Measurements from ENCODE around the gene OPCML. TPM values are rescaled to one million over a fixed set of nuclear protein-coding genes. Genes with fewer than 3 reads are reported as not detected.

The OPCML gene
- total RNA-seq, 2 experiments from 2014 or later: not detected

- H3K9me3 Mint-ChIP-seq (ENCODE audit: low read depth): peaks cover 2% of the 10 kb centered on the region
- H3K4me3 Mint-ChIP-seq: no peak overlapping the region
- DNase-seq: no peak
- no peak for ATAC-seq
- ChIA-PET POLR2A (no interaction called here), CTCF (no interaction called here)
- no peaks in the 10 kb centered on the region for H3K36me3 Mint-ChIP-seq (ENCODE audit: low read depth)
- H3K27me3 Mint-ChIP-seq: peaks cover 2% of the 10 kb centered on the region
- intact Hi-C loops (cut with DNase I, micrococcal nuclease): no loop called here
- no peaks in the 10 kb centered on the region for H3K4me1 Mint-ChIP-seq
- no peak overlapping the region for H3K27ac Mint-ChIP-seq
These were observed 991.7 kb downstream of the OPCML start for GRCh38 chr11:132540581-132540980.

- Mint-ChIP-seq H3K27me3 (peaks cover 2% of the 10 kb centered on the region), H3K27ac (no peak overlapping the region), H3K4me3 (no peak overlapping the region), H3K36me3 (ENCODE audit: low read depth) (no peaks in the 10 kb centered on the region), H3K4me1 (no peaks in the 10 kb centered on the region), H3K9me3 (ENCODE audit: low read depth) (peaks cover 2% of the 10 kb centered on the region)
- ChIA-PET CTCF (interaction anchor here (0.5 kb wide), 1 partner anchor 222 kb away, joined by 3 read pairs; no protein-coding TSS in a partner anchor), POLR2A (no interaction called here)
- DNase-seq: no peak
- no peak for ATAC-seq
- intact Hi-C loops (cut with DNase I, micrococcal nuclease): no loop called here
These were observed 992.5 kb downstream of the OPCML start for GRCh38 chr11:132539590-132540368.

GRCh38 chr11:132538642-132539041 is 993.7 kb downstream of the OPCML start:
- Mint-ChIP-seq H3K27me3 (peaks cover 2% of the 10 kb centered on the region), H3K27ac (no peak overlapping the region), H3K9me3 (ENCODE audit: low read depth) (peaks cover 2% of the 10 kb centered on the region), H3K4me3 (no peak overlapping the region), H3K36me3 (ENCODE audit: low read depth) (no peaks in the 10 kb centered on the region), H3K4me1 (no peaks in the 10 kb centered on the region)
- intact Hi-C loops (cut with DNase I, micrococcal nuclease): no loop called here
- DNase-seq (no peak), ATAC-seq (no peak)
- POLR2A ChIA-PET: no interaction called here
- CTCF ChIA-PET: no interaction called here

GRCh38 chr11:132535830-132536229 is 996.5 kb downstream of the OPCML start:
- DNase-seq: no peak
- intact Hi-C loops (cut with DNase I, micrococcal nuclease): no loop called here
- Mint-ChIP-seq H3K4me3 (no peak overlapping the region), H3K4me1 (no peaks in the 10 kb centered on the region), H3K27me3 (no peaks in the 10 kb centered on the region), H3K27ac (no peak overlapping the region), H3K36me3 (ENCODE audit: low read depth) (no peaks in the 10 kb centered on the region), H3K9me3 (ENCODE audit: low read depth) (no peaks in the 10 kb centered on the region)
- ChIA-PET POLR2A (interaction anchor here (0.7 kb wide), 1 partner anchor 14 kb away, joined by 4 read pairs; no protein-coding TSS in a partner anchor), CTCF (no interaction called here)
- no peak for ATAC-seq

DNA sequence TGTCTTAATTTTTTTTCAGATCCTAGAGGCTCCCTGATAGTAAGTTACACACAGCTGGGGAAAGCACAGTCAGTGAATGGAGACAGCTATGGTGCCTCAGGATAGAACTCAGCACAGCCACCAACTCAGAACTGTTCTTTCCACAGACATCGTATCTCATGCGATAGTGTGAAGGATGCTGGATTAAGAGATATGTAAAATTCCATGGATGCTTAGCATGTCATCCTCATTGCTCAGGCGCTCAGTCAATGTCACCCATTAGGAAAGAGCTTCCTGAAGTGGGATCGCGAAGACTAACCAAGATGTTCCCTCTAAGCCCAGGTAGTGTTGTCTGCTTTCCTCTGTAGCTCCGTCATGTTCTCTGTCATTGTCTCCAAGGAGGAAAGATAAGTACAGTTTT is 1000.4 kb downstream of the OPCML start:
- ATAC-seq (no peak), DNase-seq (no peak)
- no peak overlapping the region for H3K27ac Mint-ChIP-seq
- no peaks in the 10 kb centered on the region for H3K36me3 Mint-ChIP-seq (ENCODE audit: low read depth)
- intact Hi-C loops (cut with DNase I, micrococcal nuclease): no loop called here
- CTCF ChIA-PET: no interaction called here
- no peaks in the 10 kb centered on the region for H3K4me1 Mint-ChIP-seq
- POLR2A ChIA-PET: interaction anchor here (0.7 kb wide), 1 partner anchor 65 kb away, joined by 4 read pairs; no protein-coding TSS in a partner anchor
- no peak overlapping the region for H3K4me3 Mint-ChIP-seq
- no peaks in the 10 kb centered on the region for H3K9me3 Mint-ChIP-seq (ENCODE audit: low read depth)
- H3K27me3 Mint-ChIP-seq: no peaks in the 10 kb centered on the region

DNA sequence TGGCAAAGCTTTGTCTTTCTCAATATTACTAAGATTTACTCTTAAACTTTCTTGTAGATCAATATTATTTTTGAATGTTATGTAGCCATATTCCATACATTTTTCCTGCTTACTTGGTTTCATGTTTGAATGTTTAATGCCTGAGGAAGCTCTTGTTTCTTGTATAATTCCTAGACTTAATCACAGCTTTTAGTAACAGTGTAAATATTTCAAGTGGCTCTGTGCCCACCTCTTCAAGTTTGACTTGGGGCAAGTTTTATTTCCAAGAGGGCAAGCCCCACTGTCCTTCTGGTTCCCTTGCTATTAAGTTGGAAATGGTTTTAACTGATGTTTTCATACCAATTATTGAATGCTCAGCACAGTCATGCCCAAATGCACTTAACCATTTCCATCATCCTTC is 1004.1 kb downstream of the OPCML start:
- intact Hi-C loops (cut with DNase I, micrococcal nuclease): no loop called here
- Mint-ChIP-seq H3K4me3 (no peak overlapping the region), H3K36me3 (ENCODE audit: low read depth) (no peaks in the 10 kb centered on the region), H3K9me3 (ENCODE audit: low read depth) (no peaks in the 10 kb centered on the region), H3K4me1 (no peaks in the 10 kb centered on the region), H3K27me3 (no peaks in the 10 kb centered on the region), H3K27ac (no peak overlapping the region)
- CTCF ChIA-PET: no interaction called here
- POLR2A ChIA-PET: no interaction called here
- ATAC-seq: no peak
- no peak for DNase-seq

GRCh38 chr11:132523929-132524328 is 1008.4 kb downstream of the OPCML start:
- DNase-seq: no peak
- intact Hi-C loops (cut with DNase I, micrococcal nuclease): no loop called here
- no peaks in the 10 kb centered on the region for H3K27me3 Mint-ChIP-seq
- no peak overlapping the region for H3K4me3 Mint-ChIP-seq
- H3K9me3 Mint-ChIP-seq (ENCODE audit: low read depth): no peaks in the 10 kb centered on the region
- no peaks in the 10 kb centered on the region for H3K4me1 Mint-ChIP-seq
- ChIA-PET CTCF (no interaction called here), POLR2A (no interaction called here)
- ATAC-seq: no peak
- no peaks in the 10 kb centered on the region for H3K36me3 Mint-ChIP-seq (ENCODE audit: low read depth)
- no peak overlapping the region for H3K27ac Mint-ChIP-seq

DNA sequence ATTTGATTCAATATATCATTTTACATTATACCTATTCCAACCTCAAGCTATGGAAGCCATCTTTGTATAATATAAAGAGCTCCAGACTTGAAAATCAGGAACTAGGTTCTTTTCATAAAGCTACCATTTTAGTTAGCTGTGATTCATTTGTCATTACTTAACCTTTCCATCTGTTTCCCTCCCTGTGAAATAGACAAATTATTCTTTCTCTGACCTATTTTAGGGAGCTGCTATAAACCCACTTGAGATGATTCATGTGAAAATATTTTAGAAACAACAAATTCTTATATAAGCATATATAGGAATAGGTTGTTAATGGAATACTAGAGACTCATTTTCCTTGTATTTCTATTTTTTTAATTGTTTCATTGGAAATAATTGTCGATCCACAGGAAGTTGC is 1012.1 kb downstream of the OPCML start:
- DNase-seq: no peak
- Mint-ChIP-seq H3K9me3 (ENCODE audit: low read depth) (no peaks in the 10 kb centered on the region), H3K36me3 (ENCODE audit: low read depth) (no peaks in the 10 kb centered on the region), H3K27ac (no peak overlapping the region), H3K4me1 (no peaks in the 10 kb centered on the region), H3K4me3 (no peak overlapping the region), H3K27me3 (no peaks in the 10 kb centered on the region)
- ATAC-seq: no peak
- ChIA-PET POLR2A (no interaction called here), CTCF (no interaction called here)
- intact Hi-C loops (cut with DNase I, micrococcal nuclease): no loop called here

- Mint-ChIP-seq H3K27ac (no peak overlapping the region), H3K27me3 (no peaks in the 10 kb centered on the region), H3K36me3 (ENCODE audit: low read depth) (no peaks in the 10 kb centered on the region), H3K9me3 (ENCODE audit: low read depth) (no peaks in the 10 kb centered on the region), H3K4me1 (no peaks in the 10 kb centered on the region), H3K4me3 (no peak overlapping the region)
- ChIA-PET POLR2A (interaction anchor here (0.6 kb wide), 1 partner anchor 279 kb away, joined by 3 read pairs; no protein-coding TSS in a partner anchor), CTCF (no interaction called here)
- intact Hi-C loops (cut with DNase I, micrococcal nuclease): no loop called here
- ATAC-seq (no peak), DNase-seq (no peak)
These were observed 1013.0 kb downstream of the OPCML start for GRCh38 chr11:132519241-132519815.

DNA sequence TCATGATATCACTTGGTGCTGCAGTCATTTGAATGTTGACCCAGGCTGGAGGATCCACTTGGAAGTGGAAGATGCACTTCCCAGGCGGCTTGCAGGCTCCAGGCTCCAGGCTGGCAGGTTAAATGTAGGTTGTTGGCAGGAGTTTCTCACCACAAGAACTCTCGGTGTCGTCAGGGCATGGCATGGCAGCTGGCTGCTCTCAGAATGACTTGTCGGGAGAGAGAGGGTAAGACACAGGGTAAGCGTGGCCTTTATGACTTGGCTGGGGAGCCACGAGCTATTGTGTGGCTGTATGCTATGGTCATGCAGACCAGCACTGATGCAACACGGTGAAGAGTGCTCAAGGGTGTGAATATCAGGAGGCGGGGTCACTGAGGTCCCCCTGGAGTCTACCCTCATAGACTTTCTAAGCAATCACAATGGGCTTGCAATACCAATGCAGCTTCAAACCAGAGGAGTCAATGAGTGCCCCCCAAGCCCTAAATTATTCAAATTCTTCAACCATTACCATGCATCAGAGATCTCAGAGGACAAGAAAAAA is 1027.7 kb downstream of the OPCML start:
- no peak for ATAC-seq
- H3K27ac Mint-ChIP-seq: no peak overlapping the region
- no peak for DNase-seq
- ChIA-PET POLR2A (no interaction called here), CTCF (interaction anchor here (0.6 kb wide), 1 partner anchor 304 kb away, joined by 3 read pairs; no protein-coding TSS in a partner anchor)
- intact Hi-C loops (cut with DNase I, micrococcal nuclease): no loop called here
- no peaks in the 10 kb centered on the region for H3K36me3 Mint-ChIP-seq (ENCODE audit: low read depth)
- H3K4me3 Mint-ChIP-seq: no peak overlapping the region
- H3K27me3 Mint-ChIP-seq: no peaks in the 10 kb centered on the region
- peaks cover 7% of the 10 kb centered on the region for H3K9me3 Mint-ChIP-seq (ENCODE audit: low read depth)
- H3K4me1 Mint-ChIP-seq: no peaks in the 10 kb centered on the region

DNA sequence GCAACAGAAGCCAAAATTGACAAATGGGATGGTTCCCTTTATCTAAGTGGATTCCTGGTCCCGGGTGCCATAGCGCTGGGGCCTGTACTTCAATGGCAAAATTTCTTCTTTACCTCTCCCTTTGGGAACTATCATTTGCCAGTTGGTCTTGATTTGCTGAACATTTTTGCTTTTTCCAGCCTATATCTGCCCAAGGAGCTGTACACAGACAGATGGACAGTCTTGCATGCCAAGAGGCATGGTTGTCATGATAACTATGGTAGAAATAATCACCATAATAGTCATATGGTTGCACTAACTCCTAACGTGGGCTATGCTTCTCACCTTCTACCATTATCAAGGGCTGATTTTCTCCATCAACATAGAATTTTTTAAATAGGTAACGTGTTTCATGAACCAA is 1030.9 kb downstream of the OPCML start:
- Mint-ChIP-seq H3K36me3 (ENCODE audit: low read depth) (no peaks in the 10 kb centered on the region), H3K4me3 (no peak overlapping the region), H3K27ac (no peak overlapping the region), H3K4me1 (no peaks in the 10 kb centered on the region), H3K9me3 (ENCODE audit: low read depth) (no peaks in the 10 kb centered on the region), H3K27me3 (no peaks in the 10 kb centered on the region)
- DNase-seq (no peak), ATAC-seq (no peak)
- ChIA-PET POLR2A (no interaction called here), CTCF (no interaction called here)
- intact Hi-C loops (cut with DNase I, micrococcal nuclease): no loop called here

GRCh38 chr11:132499661-132500060 is 1032.6 kb downstream of the OPCML start:
- H3K9me3 Mint-ChIP-seq (ENCODE audit: low read depth): peaks cover 3% of the 10 kb centered on the region
- intact Hi-C loops (cut with DNase I, micrococcal nuclease): no loop called here
- POLR2A ChIA-PET: no interaction called here
- CTCF ChIA-PET: interaction anchor here (0.6 kb wide), 1 partner anchor 830 kb away, joined by 3 read pairs; no protein-coding TSS in a partner anchor
- H3K27me3 Mint-ChIP-seq: no peaks in the 10 kb centered on the region
- no peak overlapping the region for H3K27ac Mint-ChIP-seq
- ATAC-seq: no peak
- no peak overlapping the region for H3K4me3 Mint-ChIP-seq
- H3K36me3 Mint-ChIP-seq (ENCODE audit: low read depth): no peaks in the 10 kb centered on the region
- no peak for DNase-seq
- no peaks in the 10 kb centered on the region for H3K4me1 Mint-ChIP-seq
